ENCODE measurements around the gene SLC1A4.

Gene SLC1A4
- long read RNA-seq, full-length matches to known transcripts: 80 of 98 reads
- long read RNA-seq, partial matches to known transcripts: 12 of 98 reads
- long read RNA-seq, other reads (novel, unspliced or antisense): 6 of 98 reads

DNA sequence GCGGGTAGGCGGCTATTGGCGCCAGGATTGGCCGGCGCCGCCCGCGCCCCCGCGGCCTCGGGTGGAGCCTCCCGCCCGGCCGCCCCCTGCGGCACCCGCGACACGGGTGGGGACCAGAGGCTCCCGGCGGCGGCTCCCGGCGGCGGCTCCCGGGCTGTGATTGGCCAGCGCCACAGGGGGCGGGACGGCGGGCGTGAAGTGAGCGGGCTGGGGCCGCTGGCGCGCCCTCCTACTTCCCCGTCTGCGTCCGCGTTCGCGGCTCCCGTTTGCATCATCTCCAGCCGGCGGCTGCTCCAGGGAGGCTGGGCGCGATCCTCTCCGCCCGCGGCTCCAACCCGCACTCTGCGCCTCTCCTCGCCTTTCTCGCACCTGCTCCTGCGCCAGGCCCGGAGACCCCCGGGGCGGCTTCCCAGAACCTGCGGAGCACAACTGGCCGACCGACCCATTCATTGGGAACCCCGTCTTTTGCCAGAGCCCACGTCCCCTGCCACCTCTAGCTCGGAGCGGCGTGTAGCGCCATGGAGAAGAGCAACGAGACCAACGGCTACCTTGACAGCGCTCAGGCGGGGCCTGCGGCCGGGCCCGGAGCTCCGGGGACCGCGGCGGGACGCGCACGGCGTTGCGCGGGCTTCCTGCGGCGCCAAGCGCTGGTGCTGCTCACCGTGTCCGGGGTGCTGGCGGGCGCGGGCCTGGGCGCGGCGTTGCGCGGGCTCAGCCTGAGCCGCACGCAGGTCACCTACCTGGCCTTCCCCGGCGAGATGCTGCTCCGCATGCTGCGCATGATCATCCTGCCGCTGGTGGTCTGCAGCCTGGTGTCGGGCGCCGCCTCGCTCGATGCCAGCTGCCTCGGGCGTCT is at the start of gene SLC1A4:
Gene SLC1A4 (plus strand): TSS at position 274 of the 856 bp plus-strand sequence. CDS start 245 bp downstream, at position 519.
- Histone ChIP-seq H3K4me3 (replicated peaks; ENCODE audit: insufficient read depth, low read length) (peak within 1 kb of the TSS; percentile 88), H3K27me3 (ENCODE audit: insufficient read depth, poor library complexity, severe bottlenecking) (no peaks in the 10 kb centered on the region), H3K27ac (replicated peaks) (peak within 1 kb of the TSS; percentile 95)
- peak; percentile 71; the same call in 1 of the 2 replicates for TF ChIP-seq POLR2AphosphoS5 (IDR thresholded peaks at IDR 0.05; ENCODE audit: low read depth)
- TF ChIP-seq, protein P1, sequence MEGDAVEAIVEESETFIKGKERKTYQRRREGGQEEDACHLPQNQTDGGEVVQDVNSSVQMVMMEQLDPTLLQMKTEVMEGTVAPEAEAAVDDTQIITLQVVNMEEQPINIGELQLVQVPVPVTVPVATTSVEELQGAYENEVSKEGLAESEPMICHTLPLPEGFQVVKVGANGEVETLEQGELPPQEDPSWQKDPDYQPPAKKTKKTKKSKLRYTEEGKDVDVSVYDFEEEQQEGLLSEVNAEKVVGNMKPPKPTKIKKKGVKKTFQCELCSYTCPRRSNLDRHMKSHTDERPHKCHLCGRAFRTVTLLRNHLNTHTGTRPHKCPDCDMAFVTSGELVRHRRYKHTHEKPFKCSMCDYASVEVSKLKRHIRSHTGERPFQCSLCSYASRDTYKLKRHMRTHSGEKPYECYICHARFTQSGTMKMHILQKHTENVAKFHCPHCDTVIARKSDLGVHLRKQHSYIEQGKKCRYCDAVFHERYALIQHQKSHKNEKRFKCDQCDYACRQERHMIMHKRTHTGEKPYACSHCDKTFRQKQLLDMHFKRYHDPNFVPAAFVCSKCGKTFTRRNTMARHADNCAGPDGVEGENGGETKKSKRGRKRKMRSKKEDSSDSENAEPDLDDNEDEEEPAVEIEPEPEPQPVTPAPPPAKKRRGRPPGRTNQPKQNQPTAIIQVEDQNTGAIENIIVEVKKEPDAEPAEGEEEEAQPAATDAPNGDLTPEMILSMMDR (IDR thresholded peaks at IDR 0.05; ENCODE audit: insufficient read depth, low read length): no peak
- DNase-seq (ENCODE audit: low read depth in 1 of 2, low spot score in 1 of 2): peak; percentile 84 to 94

DNA sequence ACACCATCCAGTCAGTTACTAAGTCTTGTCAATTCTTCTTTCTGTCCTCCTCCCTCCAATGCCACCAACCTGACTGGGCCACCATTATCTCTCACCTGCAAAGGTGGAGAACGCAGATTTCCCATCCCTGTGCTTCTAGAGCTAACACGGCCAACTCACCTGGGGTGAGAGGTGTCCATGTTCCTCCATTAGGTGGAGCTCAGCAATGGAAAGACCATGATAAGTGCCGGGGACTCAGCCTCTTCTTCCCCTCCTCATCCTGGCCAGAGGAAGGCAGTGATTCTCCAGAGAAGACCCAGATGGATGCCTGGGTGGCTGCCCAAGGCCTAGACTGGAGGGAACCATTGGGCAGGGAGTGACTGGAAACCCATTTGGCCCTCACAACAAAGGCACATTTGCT is 48.1 kb upstream of the SLC1A4 start:
- Histone ChIP-seq H3K27me3 (ENCODE audit: insufficient read depth, poor library complexity, severe bottlenecking) (no peaks in the 10 kb centered on the region), H3K27ac (replicated peaks) (peak overlapping the region; percentile 95), H3K4me3 (replicated peaks; ENCODE audit: insufficient read depth, low read length) (no peak overlapping the region)
- TF ChIP-seq POLR2AphosphoS5 (IDR thresholded peaks at IDR 0.05; ENCODE audit: low read depth) (no peak), SPI1 (IDR thresholded peaks at IDR 0.05; ENCODE audit: borderline replicate concordance, low read depth) (no peak), GABPA (IDR thresholded peaks at IDR 0.05; ENCODE audit: low read depth) (no peak)
- TF ChIP-seq, protein P1 (IDR thresholded peaks at IDR 0.05; ENCODE audit: insufficient read depth, low read length): no peak
- TF ChIP-seq, protein P2, sequence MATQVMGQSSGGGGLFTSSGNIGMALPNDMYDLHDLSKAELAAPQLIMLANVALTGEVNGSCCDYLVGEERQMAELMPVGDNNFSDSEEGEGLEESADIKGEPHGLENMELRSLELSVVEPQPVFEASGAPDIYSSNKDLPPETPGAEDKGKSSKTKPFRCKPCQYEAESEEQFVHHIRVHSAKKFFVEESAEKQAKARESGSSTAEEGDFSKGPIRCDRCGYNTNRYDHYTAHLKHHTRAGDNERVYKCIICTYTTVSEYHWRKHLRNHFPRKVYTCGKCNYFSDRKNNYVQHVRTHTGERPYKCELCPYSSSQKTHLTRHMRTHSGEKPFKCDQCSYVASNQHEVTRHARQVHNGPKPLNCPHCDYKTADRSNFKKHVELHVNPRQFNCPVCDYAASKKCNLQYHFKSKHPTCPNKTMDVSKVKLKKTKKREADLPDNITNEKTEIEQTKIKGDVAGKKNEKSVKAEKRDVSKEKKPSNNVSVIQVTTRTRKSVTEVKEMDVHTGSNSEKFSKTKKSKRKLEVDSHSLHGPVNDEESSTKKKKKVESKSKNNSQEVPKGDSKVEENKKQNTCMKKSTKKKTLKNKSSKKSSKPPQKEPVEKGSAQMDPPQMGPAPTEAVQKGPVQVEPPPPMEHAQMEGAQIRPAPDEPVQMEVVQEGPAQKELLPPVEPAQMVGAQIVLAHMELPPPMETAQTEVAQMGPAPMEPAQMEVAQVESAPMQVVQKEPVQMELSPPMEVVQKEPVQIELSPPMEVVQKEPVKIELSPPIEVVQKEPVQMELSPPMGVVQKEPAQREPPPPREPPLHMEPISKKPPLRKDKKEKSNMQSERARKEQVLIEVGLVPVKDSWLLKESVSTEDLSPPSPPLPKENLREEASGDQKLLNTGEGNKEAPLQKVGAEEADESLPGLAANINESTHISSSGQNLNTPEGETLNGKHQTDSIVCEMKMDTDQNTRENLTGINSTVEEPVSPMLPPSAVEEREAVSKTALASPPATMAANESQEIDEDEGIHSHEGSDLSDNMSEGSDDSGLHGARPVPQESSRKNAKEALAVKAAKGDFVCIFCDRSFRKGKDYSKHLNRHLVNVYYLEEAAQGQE (IDR thresholded peaks at IDR 0.05; ENCODE audit: insufficient replicate concordance, low read depth): no peak
- no peak for DNase-seq (ENCODE audit: low read depth in 1 of 2, low spot score in 1 of 2)

DNA sequence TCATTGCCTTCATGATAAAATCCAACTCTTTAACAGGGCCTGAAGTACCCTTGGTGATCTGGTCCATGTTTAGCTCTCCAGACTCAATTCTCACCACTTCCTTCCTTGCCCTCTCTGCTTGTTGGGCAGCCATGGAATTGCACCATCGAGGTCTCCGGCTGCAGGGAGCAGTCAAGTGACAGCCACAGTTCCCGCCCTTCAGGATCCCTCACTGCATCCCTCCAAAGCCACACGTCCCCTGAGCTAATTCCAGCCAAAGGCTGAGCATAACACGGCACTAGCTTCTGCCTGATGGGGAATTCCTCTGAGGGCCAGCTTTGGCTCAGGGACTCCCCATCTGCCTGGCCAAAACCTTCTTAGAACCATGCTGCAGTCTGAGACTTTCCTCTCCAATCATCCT is 47.4 kb upstream of the SLC1A4 start:
- TF ChIP-seq POLR2AphosphoS5 (IDR thresholded peaks at IDR 0.05; ENCODE audit: low read depth) (no peak), SPI1 (IDR thresholded peaks at IDR 0.05; ENCODE audit: borderline replicate concordance, low read depth) (peak; percentile 69)
- H3K4me3 ChIP-seq (replicated peaks; ENCODE audit: insufficient read depth, low read length): no peak overlapping the region
- peak overlapping the region; percentile 95 for H3K27ac ChIP-seq (replicated peaks)
- no peaks in the 10 kb centered on the region for H3K27me3 ChIP-seq (ENCODE audit: insufficient read depth, poor library complexity, severe bottlenecking)
- peak; percentile 81 to 82 for DNase-seq (ENCODE audit: low read depth in 1 of 2, low spot score in 1 of 2)

DNA sequence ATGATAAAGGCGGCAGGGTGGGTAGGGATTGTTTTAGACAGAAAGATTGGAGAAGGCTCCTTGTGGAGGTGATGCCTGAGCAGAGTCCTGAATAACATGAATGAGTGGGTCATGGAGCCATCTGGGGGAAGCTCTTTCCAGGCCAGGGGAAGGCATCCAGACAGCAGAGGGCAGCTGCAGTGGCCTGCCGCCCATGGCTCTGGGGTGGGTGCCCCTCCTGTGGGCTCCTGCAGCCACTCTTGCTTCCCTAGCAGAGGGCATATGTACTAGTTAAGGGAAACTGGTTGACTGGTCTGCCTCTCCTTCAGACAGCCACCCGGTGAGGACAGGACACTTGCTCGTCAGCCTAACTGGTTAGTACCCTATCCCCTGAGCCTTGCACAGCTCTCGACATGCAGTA is 46.5 kb upstream of the SLC1A4 start:
- no peak overlapping the region for H3K4me3 ChIP-seq (replicated peaks; ENCODE audit: insufficient read depth, low read length)
- H3K27me3 ChIP-seq (ENCODE audit: insufficient read depth, poor library complexity, severe bottlenecking): no peaks in the 10 kb centered on the region
- TF ChIP-seq GABPA (IDR thresholded peaks at IDR 0.05; ENCODE audit: low read depth) (no peak), SPI1 (IDR thresholded peaks at IDR 0.05; ENCODE audit: borderline replicate concordance, low read depth) (no peak), POLR2AphosphoS5 (IDR thresholded peaks at IDR 0.05; ENCODE audit: low read depth) (no peak)
- TF ChIP-seq, protein P2 (IDR thresholded peaks at IDR 0.05; ENCODE audit: insufficient replicate concordance, low read depth): no peak
- TF ChIP-seq, protein P1 (IDR thresholded peaks at IDR 0.05; ENCODE audit: insufficient read depth, low read length): no peak
- no peak for DNase-seq (ENCODE audit: low read depth in 1 of 2, low spot score in 1 of 2)
- peak overlapping the region; percentile 95 for H3K27ac ChIP-seq (replicated peaks)
